ENCODE data around the gene TXNDC12.

DNA sequence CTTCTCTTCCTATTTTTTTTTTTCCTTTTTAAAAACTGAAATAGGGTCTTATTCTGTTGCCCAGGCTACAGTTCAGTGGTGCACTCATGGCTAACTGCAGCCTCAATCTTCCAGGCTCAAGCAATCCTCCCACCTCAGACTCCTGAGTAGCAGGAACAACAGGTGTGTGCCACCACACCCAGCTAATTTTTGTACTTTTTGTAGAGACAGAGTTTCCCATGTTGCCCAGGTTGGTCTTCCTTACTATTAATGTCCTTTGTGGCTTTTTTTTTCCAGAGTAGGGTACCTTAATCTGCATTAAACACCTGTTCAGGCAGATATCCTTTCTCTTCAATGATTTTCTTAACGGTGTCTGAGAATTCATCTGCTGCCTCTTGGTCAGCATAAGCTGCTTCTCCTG lies 17.1 kb downstream of the TXNDC12 start:
- TF ChIP-seq CTCF (IDR thresholded peaks at IDR 0.05; ENCODE audit: low read length) (no peak), EZH2 (IDR thresholded peaks at IDR 0.05; ENCODE audit: borderline replicate concordance, low read length) (no peak)

Measured in OCI-LY1 (cell line).